Measurements from ENCODE around the gene KLHL22. TPM values are rescaled to one million over a fixed set of nuclear protein-coding genes. Genes with fewer than 3 reads are reported as not detected.
"Not testable (repeated sequence)": the region's sequence is repeated elsewhere in the genome, so short reads cannot be mapped to it uniquely, and the experiment has no call there.

The KLHL22 gene
- total and polyA plus RNA-seq, 9 donors = 31.3 to 39.9 (median 35.7) TPM

GRCh38 chr22:20459152-20459542 lies 36.4 kb downstream of the KLHL22 start:
- no peaks in the 10 kb centered on the region for H3K9me3 ChIP-seq (replicated peaks; ENCODE audit: control insufficient read depth, low read depth, low read length)
- 65% methylated on average over 3 of the region's 3 CpGs for WGBS (ENCODE audit: insufficient coverage)
- peaks cover 21% of the 10 kb centered on the region for H3K4me1 ChIP-seq (ENCODE audit: control insufficient read depth, insufficient read depth, low read length)
- no peak overlapping the region for H3K27ac ChIP-seq (ENCODE audit: low read length)
- H3K4me3 ChIP-seq (ENCODE audit: low read length) = no peak overlapping the region
- no peak for DNase-seq
- peaks cover 55% of the 10 kb centered on the region for H3K36me3 ChIP-seq (ENCODE audit: control insufficient read depth, insufficient read depth, low read length)
- H3K27me3 ChIP-seq (ENCODE audit: control insufficient read depth, insufficient read depth, low read length) = no peaks in the 10 kb centered on the region

- no peak overlapping the region for H3K27ac ChIP-seq (ENCODE audit: low read length)
- WGBS (ENCODE audit: insufficient coverage) = 55% methylated on average over 6 of the region's 8 CpGs
- peaks cover 16% of the 10 kb centered on the region for H3K4me1 ChIP-seq (ENCODE audit: control insufficient read depth, insufficient read depth, low read length)
- H3K4me3 ChIP-seq (ENCODE audit: low read length) = no peak overlapping the region
- peaks cover 55% of the 10 kb centered on the region for H3K36me3 ChIP-seq (ENCODE audit: control insufficient read depth, insufficient read depth, low read length)
- no peaks in the 10 kb centered on the region for H3K9me3 ChIP-seq (replicated peaks; ENCODE audit: control insufficient read depth, low read depth, low read length)
- no peak for DNase-seq
- no peaks in the 10 kb centered on the region for H3K27me3 ChIP-seq (ENCODE audit: control insufficient read depth, insufficient read depth, low read length)
Observed at GRCh38 chr22:20458530-20459151, 37.0 kb downstream of the KLHL22 start.

- H3K27ac ChIP-seq (ENCODE audit: low read length) = no peak overlapping the region
- H3K4me1 ChIP-seq (ENCODE audit: control insufficient read depth, insufficient read depth, low read length) = peaks cover 9% of the 10 kb centered on the region
- H3K36me3 ChIP-seq (ENCODE audit: control insufficient read depth, insufficient read depth, low read length) = peaks cover 54% of the 10 kb centered on the region
- no peaks in the 10 kb centered on the region for H3K9me3 ChIP-seq (replicated peaks; ENCODE audit: control insufficient read depth, low read depth, low read length)
- no peaks in the 10 kb centered on the region for H3K27me3 ChIP-seq (ENCODE audit: control insufficient read depth, insufficient read depth, low read length)
- 94% methylated on average over 15 of the region's 15 CpGs for WGBS (ENCODE audit: insufficient coverage)
- H3K4me3 ChIP-seq (ENCODE audit: low read length) = no peak overlapping the region
- DNase-seq = no peak
Observed at GRCh38 chr22:20457506-20458240, 37.9 kb downstream of the KLHL22 start.

DNA sequence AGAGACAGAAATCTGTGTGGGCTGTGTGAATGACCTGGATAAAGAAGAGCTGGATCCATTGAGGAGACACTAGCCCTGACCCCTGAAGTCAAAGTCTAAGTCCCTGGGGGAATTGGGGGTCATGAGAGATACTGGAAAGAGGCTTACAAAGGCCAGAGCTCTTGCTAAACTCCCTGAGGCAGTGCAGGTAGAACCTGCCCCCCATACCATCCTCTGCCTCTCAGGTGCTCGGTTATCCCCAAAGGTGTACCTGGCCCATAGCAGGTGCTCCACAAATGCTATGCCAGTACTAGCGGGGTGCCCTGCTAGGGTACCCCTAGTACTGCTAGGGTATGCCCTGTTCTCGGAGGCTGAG lies 38.9 kb downstream of the KLHL22 start:
- Histone ChIP-seq H3K36me3 (ENCODE audit: control insufficient read depth, insufficient read depth, low read length) (peaks cover 54% of the 10 kb centered on the region), H3K27ac (ENCODE audit: low read length) (no peak overlapping the region), H3K27me3 (ENCODE audit: control insufficient read depth, insufficient read depth, low read length) (no peaks in the 10 kb centered on the region), H3K4me1 (ENCODE audit: control insufficient read depth, insufficient read depth, low read length) (peaks cover 9% of the 10 kb centered on the region), H3K4me3 (ENCODE audit: low read length) (no peak overlapping the region), H3K9me3 (replicated peaks; ENCODE audit: control insufficient read depth, low read depth, low read length) (no peaks in the 10 kb centered on the region)
- 100% methylated on average over 2 of the region's 3 CpGs for WGBS (ENCODE audit: insufficient coverage)
- no peak for DNase-seq

- Histone ChIP-seq H3K36me3 (ENCODE audit: control insufficient read depth, insufficient read depth, low read length) (peaks cover 54% of the 10 kb centered on the region), H3K4me1 (ENCODE audit: control insufficient read depth, insufficient read depth, low read length) (peaks cover 9% of the 10 kb centered on the region), H3K4me3 (ENCODE audit: low read length) (no peak overlapping the region), H3K27me3 (ENCODE audit: control insufficient read depth, insufficient read depth, low read length) (no peaks in the 10 kb centered on the region), H3K9me3 (replicated peaks; ENCODE audit: control insufficient read depth, low read depth, low read length) (no peaks in the 10 kb centered on the region), H3K27ac (ENCODE audit: low read length) (no peak overlapping the region)
- 4% methylated on average over 5 of the region's 6 CpGs for WGBS (ENCODE audit: insufficient coverage)
- DNase-seq = peak; percentile 90
Observed at GRCh38 chr22:20456064-20456721, 39.4 kb downstream of the KLHL22 start.

GRCh38 chr22:20455709-20456063 lies 39.9 kb downstream of the KLHL22 start:
- H3K36me3 ChIP-seq (ENCODE audit: control insufficient read depth, insufficient read depth, low read length) = peaks cover 57% of the 10 kb centered on the region

GRCh38 chr22:20453222-20453621 lies 42.4 kb downstream of the KLHL22 start:
- no CpG with 5 or more reads among the region's 3 CpGs for WGBS (ENCODE audit: insufficient coverage)
- peaks cover 47% of the 10 kb centered on the region for H3K36me3 ChIP-seq (ENCODE audit: control insufficient read depth, insufficient read depth, low read length)

More at GRCh38 chr22:20455709-20456063, 39.9 kb downstream of the KLHL22 start:
- Histone ChIP-seq H3K27ac (ENCODE audit: low read length) (no peak overlapping the region), H3K27me3 (ENCODE audit: control insufficient read depth, insufficient read depth, low read length) (no peaks in the 10 kb centered on the region), H3K4me3 (ENCODE audit: low read length) (no peak overlapping the region), H3K9me3 (replicated peaks; ENCODE audit: control insufficient read depth, low read depth, low read length) (no peaks in the 10 kb centered on the region), H3K4me1 (ENCODE audit: control insufficient read depth, insufficient read depth, low read length) (peaks cover 9% of the 10 kb centered on the region)
- WGBS (ENCODE audit: insufficient coverage) = 90% methylated on average over 2 of the region's 8 CpGs
- DNase-seq = no peak

DNA sequence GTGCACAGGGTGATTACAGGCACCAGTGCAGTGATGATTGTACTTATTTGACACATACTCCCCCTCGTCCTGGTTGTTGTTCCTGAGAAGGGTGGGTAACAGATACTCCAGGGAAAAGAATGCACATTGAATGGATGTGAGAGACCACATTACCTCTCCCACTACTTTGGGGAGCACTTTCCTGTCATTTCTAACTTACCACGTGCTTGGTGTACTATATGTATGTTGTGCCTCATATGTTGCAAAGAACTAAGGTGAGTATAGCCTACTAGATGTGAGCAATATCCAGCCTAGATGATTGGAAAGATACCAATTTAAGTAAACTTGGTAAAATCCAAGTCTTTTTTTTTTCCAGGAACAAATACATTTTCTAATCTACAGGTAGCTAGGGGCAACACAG lies 43.7 kb downstream of the KLHL22 start:
- Histone ChIP-seq H3K9me3 (replicated peaks; ENCODE audit: control insufficient read depth, low read depth, low read length) (no peaks in the 10 kb centered on the region), H3K27ac (ENCODE audit: low read length) (no peak overlapping the region), H3K36me3 (ENCODE audit: control insufficient read depth, insufficient read depth, low read length) (peaks cover 39% of the 10 kb centered on the region), H3K4me1 (ENCODE audit: control insufficient read depth, insufficient read depth, low read length) (peaks cover 6% of the 10 kb centered on the region), H3K4me3 (ENCODE audit: low read length) (no peak overlapping the region), H3K27me3 (ENCODE audit: control insufficient read depth, insufficient read depth, low read length) (no peaks in the 10 kb centered on the region)
- no CpG with 5 or more reads among the region's 2 CpGs for WGBS (ENCODE audit: insufficient coverage)
- no peak for DNase-seq

More at GRCh38 chr22:20453222-20453621, 42.4 kb downstream of the KLHL22 start:
- Histone ChIP-seq H3K4me1 (ENCODE audit: control insufficient read depth, insufficient read depth, low read length) (peaks cover 6% of the 10 kb centered on the region), H3K4me3 (ENCODE audit: low read length) (no peak overlapping the region), H3K27me3 (ENCODE audit: control insufficient read depth, insufficient read depth, low read length) (no peaks in the 10 kb centered on the region), H3K9me3 (replicated peaks; ENCODE audit: control insufficient read depth, low read depth, low read length) (no peaks in the 10 kb centered on the region), H3K27ac (ENCODE audit: low read length) (no peak overlapping the region)
- no peak for DNase-seq

DNA sequence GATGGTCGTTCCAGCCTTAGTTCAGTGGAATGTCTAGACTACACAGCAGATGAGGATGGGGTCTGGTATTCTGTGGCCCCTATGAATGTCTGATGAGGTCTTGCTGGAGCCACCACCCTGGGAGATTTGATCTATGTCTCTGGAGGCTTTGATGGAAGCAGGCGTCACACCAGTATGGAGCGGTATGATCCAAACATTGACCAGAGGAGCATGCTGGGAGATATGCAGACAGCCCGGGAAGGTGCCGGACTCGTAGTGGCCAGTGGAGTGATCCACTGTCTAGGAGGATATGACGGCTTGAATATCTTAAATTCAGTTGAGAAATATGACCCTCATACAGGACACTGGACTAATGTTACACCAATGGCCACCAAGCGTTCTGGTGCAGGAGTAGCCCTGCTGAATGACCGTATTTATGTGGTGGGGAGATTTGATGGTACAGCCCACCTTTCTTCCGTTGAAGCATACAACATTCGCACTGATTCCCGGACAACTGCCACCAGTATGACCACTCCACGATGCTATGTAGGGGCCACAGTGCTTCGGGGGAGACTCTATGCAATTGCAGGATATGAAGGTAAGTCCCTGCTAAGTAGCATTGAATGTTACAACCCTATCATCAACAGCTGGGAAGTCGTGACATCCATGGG lies 44.3 kb downstream of the KLHL22 start:
- not testable (repeated sequence) for H3K27ac ChIP-seq (ENCODE audit: low read length); H3K27me3 ChIP-seq (ENCODE audit: control insufficient read depth, insufficient read depth, low read length); H3K4me3 ChIP-seq (ENCODE audit: low read length); DNase-seq; H3K9me3 ChIP-seq (replicated peaks; ENCODE audit: control insufficient read depth, low read depth, low read length); H3K4me1 ChIP-seq (ENCODE audit: control insufficient read depth, insufficient read depth, low read length)
- WGBS (ENCODE audit: insufficient coverage) = 81% methylated on average over 4 of the region's 15 CpGs
- peaks cover 40% of the 10 kb centered on the region for H3K36me3 ChIP-seq (ENCODE audit: control insufficient read depth, insufficient read depth, low read length)

DNA sequence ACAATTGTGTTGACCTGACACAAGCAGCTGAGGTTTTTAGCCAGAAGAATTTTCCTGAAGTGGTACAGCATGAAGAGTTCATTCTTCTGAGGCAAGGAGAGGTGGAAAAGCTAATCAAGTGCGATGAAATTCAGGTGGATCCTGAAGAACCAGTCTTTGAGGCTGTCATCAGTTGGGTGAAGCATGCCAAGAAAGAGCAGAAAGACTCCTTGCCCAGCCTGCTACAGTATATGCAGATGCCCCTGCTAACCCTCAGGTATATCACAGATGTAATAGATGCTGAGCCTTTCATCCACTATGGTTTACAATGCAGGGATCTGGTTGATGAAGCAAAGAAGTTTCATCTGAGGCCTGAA lies 45.1 kb downstream of the KLHL22 start:
- peaks cover 41% of the 10 kb centered on the region for H3K36me3 ChIP-seq (ENCODE audit: control insufficient read depth, insufficient read depth, low read length)
- 100% methylated on average over 1 of the region's 1 CpG for WGBS (ENCODE audit: insufficient coverage)
- no peak overlapping the region for H3K27ac ChIP-seq (ENCODE audit: low read length)

More for the DNA sequence above, 45.1 kb downstream of the KLHL22 start:
- H3K4me1 ChIP-seq (ENCODE audit: control insufficient read depth, insufficient read depth, low read length) = no peaks in the 10 kb centered on the region
- H3K9me3 ChIP-seq (replicated peaks; ENCODE audit: control insufficient read depth, low read depth, low read length) = no peaks in the 10 kb centered on the region
- no peaks in the 10 kb centered on the region for H3K27me3 ChIP-seq (ENCODE audit: control insufficient read depth, insufficient read depth, low read length)
- no peak for DNase-seq
- no peak overlapping the region for H3K4me3 ChIP-seq (ENCODE audit: low read length)
